ENCODE data around the gene PAWR. TPM values are rescaled to one million over a fixed set of nuclear protein-coding genes. Genes with fewer than 3 reads are reported as not detected.
"Not testable (repeated sequence)": the region's sequence is repeated elsewhere in the genome, so short reads cannot be mapped to it uniquely, and the experiment has no call there.

PAWR gene
- total RNA-seq, 1 donor from 2014 or later, result 92.0 TPM

- no peaks in the 10 kb centered on the region for H3K27me3 ChIP-seq (ENCODE audit: control insufficient read depth, insufficient read depth, low read length)
- H3K4me3 ChIP-seq (ENCODE audit: low read depth, low read length), result no peak overlapping the region
- TF ChIP-seq CTCF (IDR thresholded peaks at IDR 0.05; ENCODE audit: insufficient read depth, low read length, poor library complexity, severe bottlenecking), result no peak
- no peak for DNase-seq (ENCODE audit: low read depth)
- H3K36me3 ChIP-seq (ENCODE audit: control insufficient read depth, insufficient read depth, low read length), result no peaks in the 10 kb centered on the region
Observed at GRCh38 chr12:79643821-79644220, 46.9 kb downstream of the PAWR start.

- Histone ChIP-seq H3K4me3 (ENCODE audit: low read depth, low read length) (no peak overlapping the region), H3K36me3 (ENCODE audit: control insufficient read depth, insufficient read depth, low read length) (no peaks in the 10 kb centered on the region), H3K27me3 (ENCODE audit: control insufficient read depth, insufficient read depth, low read length) (no peaks in the 10 kb centered on the region)
- TF ChIP-seq CTCF (IDR thresholded peaks at IDR 0.05; ENCODE audit: insufficient read depth, low read length, poor library complexity, severe bottlenecking), result no peak
- DNase-seq (ENCODE audit: low read depth), result no peak
Observed at GRCh38 chr12:79638490-79638889, 52.3 kb downstream of the PAWR start.

- Histone ChIP-seq H3K4me3 (ENCODE audit: low read depth, low read length) (no peak overlapping the region), H3K36me3 (ENCODE audit: control insufficient read depth, insufficient read depth, low read length) (no peaks in the 10 kb centered on the region), H3K27me3 (ENCODE audit: control insufficient read depth, insufficient read depth, low read length) (no peaks in the 10 kb centered on the region)
- no peak for TF ChIP-seq CTCF (IDR thresholded peaks at IDR 0.05; ENCODE audit: insufficient read depth, low read length, poor library complexity, severe bottlenecking)
- no peak for DNase-seq (ENCODE audit: low read depth)
Observed at GRCh38 chr12:79637093-79637492, 53.7 kb downstream of the PAWR start.

- TF ChIP-seq CTCF (IDR thresholded peaks at IDR 0.05; ENCODE audit: insufficient read depth, low read length, poor library complexity, severe bottlenecking), result no peak
- Histone ChIP-seq H3K27me3 (ENCODE audit: control insufficient read depth, insufficient read depth, low read length) (no peaks in the 10 kb centered on the region), H3K36me3 (ENCODE audit: control insufficient read depth, insufficient read depth, low read length) (no peaks in the 10 kb centered on the region), H3K4me3 (ENCODE audit: low read depth, low read length) (no peak overlapping the region)
- DNase-seq (ENCODE audit: low read depth), result no peak
Observed at GRCh38 chr12:79635676-79636075, 55.1 kb downstream of the PAWR start.

GRCh38 chr12:79634957-79635471 lies 55.8 kb downstream of the PAWR start:
- TF ChIP-seq CTCF (IDR thresholded peaks at IDR 0.05; ENCODE audit: insufficient read depth, low read length, poor library complexity, severe bottlenecking), result no peak
- Histone ChIP-seq H3K4me3 (ENCODE audit: low read depth, low read length) (no peak overlapping the region), H3K27me3 (ENCODE audit: control insufficient read depth, insufficient read depth, low read length) (no peaks in the 10 kb centered on the region), H3K36me3 (ENCODE audit: control insufficient read depth, insufficient read depth, low read length) (no peaks in the 10 kb centered on the region)
- no peak for DNase-seq (ENCODE audit: low read depth)

GRCh38 chr12:79629561-79629960 lies 61.2 kb downstream of the PAWR start:
- TF ChIP-seq CTCF (IDR thresholded peaks at IDR 0.05; ENCODE audit: insufficient read depth, low read length, poor library complexity, severe bottlenecking), result no peak
- Histone ChIP-seq H3K27me3 (ENCODE audit: control insufficient read depth, insufficient read depth, low read length) (no peaks in the 10 kb centered on the region), H3K36me3 (ENCODE audit: control insufficient read depth, insufficient read depth, low read length) (no peaks in the 10 kb centered on the region), H3K4me3 (ENCODE audit: low read depth, low read length) (no peak overlapping the region)
- DNase-seq (ENCODE audit: low read depth), result no peak

- H3K36me3 ChIP-seq (ENCODE audit: control insufficient read depth, insufficient read depth, low read length); H3K4me3 ChIP-seq (ENCODE audit: low read depth, low read length); DNase-seq (ENCODE audit: low read depth); H3K27me3 ChIP-seq (ENCODE audit: control insufficient read depth, insufficient read depth, low read length): not testable (repeated sequence)
Observed at GRCh38 chr12:79626735-79627134, 64.0 kb downstream of the PAWR start.

Data from kidney epithelial cell (primary cell).